Measurements from ENCODE around the gene CABP5.

CABP5 gene

GRCh38 chr19:48023518-48023917, 20.4 kb downstream of the CABP5 start:
- Histone ChIP-seq H4K20me1 (ENCODE audit: insufficient read depth, low read length) (no peaks in the 10 kb centered on the region), H2AFZ (ENCODE audit: low read length) (no peak overlapping the region), H3K4me3 (ENCODE audit: low read depth, low read length, poor library complexity, severe bottlenecking) (no peak overlapping the region), H3K27ac (ENCODE audit: low read depth, low read length, poor library complexity, severe bottlenecking) (no peak overlapping the region), H3F3A (ENCODE audit: insufficient read depth, low read length) (no peaks in the 10 kb centered on the region), H3K4me2 (ENCODE audit: low read length) (no peak overlapping the region), H3K27me3 (ENCODE audit: insufficient read depth, low read length) (no peaks in the 10 kb centered on the region), H3K4me1 (ENCODE audit: insufficient read depth, low read length, severe bottlenecking) (no peaks in the 10 kb centered on the region), H3K9me3 (ENCODE audit: low read length) (no peaks in the 10 kb centered on the region), H3K79me2 (ENCODE audit: insufficient read depth, low read length) (no peaks in the 10 kb centered on the region), H3K36me3 (ENCODE audit: insufficient read depth, low read length) (no peaks in the 10 kb centered on the region), H3K9me2 (ENCODE audit: low read depth, low read length) (no peaks in the 10 kb centered on the region), H3K9ac (ENCODE audit: low read length) (no peak overlapping the region)
- TF ChIP-seq EZH2 (IDR thresholded peaks at IDR 0.05; ENCODE audit: borderline replicate concordance, low read length) (no peak), CTCF (IDR thresholded peaks at IDR 0.05; ENCODE audit: low read length) (no peak)

- Histone ChIP-seq H3K27me3 (ENCODE audit: insufficient read depth, low read length) (no peaks in the 10 kb centered on the region), H2AFZ (ENCODE audit: low read length) (no peak overlapping the region), H4K20me1 (ENCODE audit: insufficient read depth, low read length) (no peaks in the 10 kb centered on the region), H3K4me3 (ENCODE audit: low read depth, low read length, poor library complexity, severe bottlenecking) (no peak overlapping the region), H3K79me2 (ENCODE audit: insufficient read depth, low read length) (no peaks in the 10 kb centered on the region), H3K9me2 (ENCODE audit: low read depth, low read length) (no peaks in the 10 kb centered on the region), H3F3A (ENCODE audit: insufficient read depth, low read length) (no peaks in the 10 kb centered on the region), H3K27ac (ENCODE audit: low read depth, low read length, poor library complexity, severe bottlenecking) (no peak overlapping the region), H3K9ac (ENCODE audit: low read length) (no peak overlapping the region), H3K4me2 (ENCODE audit: low read length) (no peak overlapping the region), H3K9me3 (ENCODE audit: low read length) (no peaks in the 10 kb centered on the region), H3K36me3 (ENCODE audit: insufficient read depth, low read length) (no peaks in the 10 kb centered on the region), H3K4me1 (ENCODE audit: insufficient read depth, low read length, severe bottlenecking) (no peaks in the 10 kb centered on the region)
- TF ChIP-seq EZH2 (IDR thresholded peaks at IDR 0.05; ENCODE audit: borderline replicate concordance, low read length) (no peak), CTCF (IDR thresholded peaks at IDR 0.05; ENCODE audit: low read length) (no peak)
Measured at GRCh38 chr19:48023011-48023410, 20.9 kb downstream of the CABP5 start.

DNA sequence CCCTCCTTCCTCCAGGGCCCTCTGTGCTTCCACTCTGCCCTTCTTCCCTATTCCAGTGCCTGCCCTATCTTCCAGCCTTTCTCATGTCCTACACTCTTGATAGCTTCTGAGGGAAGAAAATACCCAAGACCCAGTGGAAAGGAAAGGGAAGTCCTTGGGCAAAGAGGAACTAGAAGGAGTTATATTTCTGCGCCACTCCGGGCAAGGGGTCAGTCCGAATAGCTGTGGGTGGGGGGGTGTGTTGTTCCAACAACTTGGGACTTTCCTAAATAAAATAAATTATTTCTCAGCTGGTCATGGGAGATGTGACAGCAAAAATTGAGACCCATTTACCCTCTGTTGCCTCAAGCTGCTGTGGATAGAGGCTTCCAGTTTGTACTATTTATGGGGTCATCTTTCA, 23.2 kb downstream of the CABP5 start:
- Histone ChIP-seq H3K27me3 (ENCODE audit: insufficient read depth, low read length) (0 out of 2 replicates have a peak, but pooled peaks cover 2% of the 10 kb centered on the region), H3F3A (ENCODE audit: insufficient read depth, low read length) (no peaks in the 10 kb centered on the region), H3K9me2 (ENCODE audit: low read depth, low read length) (no peaks in the 10 kb centered on the region), H3K4me2 (ENCODE audit: low read length) (no peak overlapping the region), H3K9me3 (ENCODE audit: low read length) (no peaks in the 10 kb centered on the region), H2AFZ (ENCODE audit: low read length) (no peak overlapping the region), H3K9ac (ENCODE audit: low read length) (no peak overlapping the region), H3K36me3 (ENCODE audit: insufficient read depth, low read length) (no peaks in the 10 kb centered on the region), H4K20me1 (ENCODE audit: insufficient read depth, low read length) (no peaks in the 10 kb centered on the region), H3K27ac (ENCODE audit: low read depth, low read length, poor library complexity, severe bottlenecking) (no peak overlapping the region), H3K79me2 (ENCODE audit: insufficient read depth, low read length) (no peaks in the 10 kb centered on the region), H3K4me3 (ENCODE audit: low read depth, low read length, poor library complexity, severe bottlenecking) (no peak overlapping the region), H3K4me1 (ENCODE audit: insufficient read depth, low read length, severe bottlenecking) (no peaks in the 10 kb centered on the region)
- TF ChIP-seq EZH2 (IDR thresholded peaks at IDR 0.05; ENCODE audit: borderline replicate concordance, low read length): no peak
- no peak for TF ChIP-seq CTCF (IDR thresholded peaks at IDR 0.05; ENCODE audit: low read length)
